HG03097 (cell line): ENCODE results near the gene TLDC2.
"Not testable (repeated sequence)": the region's sequence is repeated elsewhere in the genome, so short reads cannot be mapped to it uniquely, and the experiment has no call there.

Source experiments
- ATAC-seq: cut with Tn5 transposase; IDR thresholded peaks from one replicate; pipeline ENCODE4 v1.9.1; 2021; ENCODE audit not compliant: unreplicated experiment, low FRiP score

The TLDC2 gene

DNA sequence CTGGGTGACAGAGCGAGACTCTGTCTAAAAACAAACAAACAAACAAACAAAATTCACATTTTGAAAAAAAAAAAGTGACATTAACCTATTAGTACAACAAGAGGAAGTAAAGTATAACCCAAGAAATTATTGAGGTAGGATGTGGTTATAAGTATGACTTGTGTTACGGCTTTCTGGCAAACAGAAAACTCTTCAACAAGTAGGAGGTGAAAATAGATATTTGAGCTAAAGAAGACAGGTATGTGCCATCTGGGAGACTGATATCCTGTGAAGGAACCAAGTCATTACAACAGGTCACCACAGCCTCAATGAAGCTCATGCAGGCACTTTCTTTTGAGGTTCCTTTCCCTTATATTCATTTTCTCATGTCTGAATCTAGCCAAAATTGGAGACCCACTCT, 28.8 kb downstream of the TLDC2 start:
- no peak for ATAC-seq

DNA sequence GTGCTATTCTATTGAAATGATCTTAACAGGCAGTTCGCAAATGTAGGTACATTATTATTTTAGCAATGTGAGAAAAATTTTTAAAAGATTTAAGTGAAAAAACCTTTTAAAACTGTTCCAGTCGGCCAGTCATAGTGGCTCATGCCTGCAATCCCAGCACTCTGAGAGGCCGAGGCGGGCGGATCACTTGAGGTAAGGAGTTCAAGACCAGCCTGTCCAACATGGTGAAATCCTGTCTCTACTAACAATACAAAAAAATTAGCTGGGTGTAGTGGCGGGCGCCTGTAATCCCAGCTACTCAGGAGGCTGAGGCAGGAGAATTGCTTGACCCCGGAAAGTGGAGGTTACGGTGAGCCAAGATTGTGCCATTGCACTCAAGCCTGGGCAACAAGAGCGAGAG, 29.6 kb downstream of the TLDC2 start:
- not testable (repeated sequence) for ATAC-seq

DNA sequence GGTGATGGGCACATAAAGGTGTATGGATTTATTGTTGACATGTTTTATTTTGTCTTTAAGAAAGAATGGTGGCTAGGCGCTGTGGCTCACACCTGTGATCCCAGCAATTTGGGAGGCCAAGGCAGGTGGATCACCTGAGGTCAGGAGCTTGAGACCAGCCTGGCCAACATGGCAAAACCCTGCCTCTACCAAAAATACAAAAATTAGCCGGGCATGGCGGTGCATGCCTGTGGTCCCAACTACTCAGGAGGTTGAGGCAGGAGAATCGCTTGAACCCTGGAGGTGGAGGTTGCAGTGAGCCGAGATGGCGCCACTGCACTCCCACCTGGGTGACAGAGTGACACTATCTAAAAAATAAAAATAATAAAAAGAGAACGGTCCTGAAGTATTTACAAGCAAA, 30.1 kb downstream of the TLDC2 start:
- ATAC-seq, result not testable (repeated sequence)

DNA sequence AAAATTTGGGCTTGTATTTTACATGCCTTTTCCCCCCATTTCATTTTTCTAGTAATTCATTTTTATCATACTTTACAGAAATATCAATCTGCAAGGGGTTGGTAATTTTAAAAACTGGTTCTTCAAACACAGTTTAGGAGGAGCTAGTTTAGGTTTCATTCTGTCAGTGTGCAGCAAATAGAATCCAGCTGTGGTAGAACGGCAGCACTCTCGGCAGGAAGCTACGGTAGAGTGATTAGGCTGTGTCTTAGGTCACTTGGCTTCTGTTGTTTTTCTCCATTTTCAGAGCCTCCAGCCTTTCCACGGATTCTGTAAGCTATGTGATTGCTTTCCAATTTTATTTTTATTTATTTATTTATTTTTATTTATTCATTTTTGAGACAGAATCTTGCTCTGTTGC, 32.7 kb downstream of the TLDC2 start:
- ATAC-seq, result no peak

DNA sequence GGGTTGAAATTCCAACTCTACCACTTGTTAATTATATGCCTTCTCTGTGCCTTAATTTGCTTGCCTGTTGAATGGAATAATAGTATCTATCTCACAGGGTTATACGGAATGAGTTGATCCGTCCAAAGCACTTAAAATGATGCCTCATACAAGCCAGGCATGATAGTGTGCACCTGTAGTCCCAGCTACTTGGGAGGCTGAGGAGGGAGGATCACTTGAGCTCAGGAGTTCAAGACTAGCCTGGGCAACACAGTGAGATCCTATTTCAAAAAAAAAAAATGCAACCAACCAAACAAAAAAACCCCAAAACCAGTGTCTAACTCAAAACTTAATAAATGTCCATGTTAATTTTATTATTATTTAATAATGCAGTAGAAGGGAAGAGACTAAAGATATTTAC, 40.3 kb downstream of the TLDC2 start:
- no peak for ATAC-seq

DNA sequence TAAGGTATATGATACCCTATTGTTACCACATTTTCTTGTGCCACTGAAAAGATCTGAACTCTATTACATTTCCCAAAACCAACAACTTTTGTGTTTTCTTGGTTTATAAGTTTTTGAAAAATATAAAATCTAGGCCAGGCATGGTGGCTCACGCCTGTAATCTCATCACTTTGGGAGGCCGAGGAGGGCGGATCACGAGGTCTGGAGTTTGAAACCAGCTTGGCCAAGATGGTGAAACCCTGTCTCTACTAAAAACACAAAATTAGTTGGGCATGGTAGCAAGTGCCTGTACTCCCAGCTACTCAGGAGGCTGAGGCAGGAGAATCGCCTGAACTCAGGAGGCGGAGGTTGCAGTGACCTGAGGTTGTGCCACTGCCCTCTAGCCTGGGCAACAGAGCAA, 41.3 kb downstream of the TLDC2 start:
- ATAC-seq, result no peak

DNA sequence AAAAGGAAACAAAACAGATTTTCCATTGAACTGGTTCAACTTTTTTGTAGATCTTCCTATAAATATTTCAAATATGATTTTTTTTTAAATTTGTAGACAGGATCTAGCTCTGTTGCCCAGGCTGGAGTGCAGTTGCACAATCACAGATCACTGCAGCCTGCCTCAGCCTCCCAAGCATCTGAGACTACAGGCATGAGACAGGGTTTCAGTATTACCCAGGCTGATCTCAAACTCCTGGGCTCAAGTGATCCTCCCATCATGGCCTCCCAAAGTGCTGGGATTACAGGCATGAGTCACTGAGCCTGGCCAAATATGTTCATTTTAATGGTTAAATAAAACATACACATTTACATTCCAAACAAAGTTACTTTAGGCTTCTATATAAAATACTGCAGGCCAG, 42.0 kb downstream of the TLDC2 start:
- ATAC-seq, result no peak

DNA sequence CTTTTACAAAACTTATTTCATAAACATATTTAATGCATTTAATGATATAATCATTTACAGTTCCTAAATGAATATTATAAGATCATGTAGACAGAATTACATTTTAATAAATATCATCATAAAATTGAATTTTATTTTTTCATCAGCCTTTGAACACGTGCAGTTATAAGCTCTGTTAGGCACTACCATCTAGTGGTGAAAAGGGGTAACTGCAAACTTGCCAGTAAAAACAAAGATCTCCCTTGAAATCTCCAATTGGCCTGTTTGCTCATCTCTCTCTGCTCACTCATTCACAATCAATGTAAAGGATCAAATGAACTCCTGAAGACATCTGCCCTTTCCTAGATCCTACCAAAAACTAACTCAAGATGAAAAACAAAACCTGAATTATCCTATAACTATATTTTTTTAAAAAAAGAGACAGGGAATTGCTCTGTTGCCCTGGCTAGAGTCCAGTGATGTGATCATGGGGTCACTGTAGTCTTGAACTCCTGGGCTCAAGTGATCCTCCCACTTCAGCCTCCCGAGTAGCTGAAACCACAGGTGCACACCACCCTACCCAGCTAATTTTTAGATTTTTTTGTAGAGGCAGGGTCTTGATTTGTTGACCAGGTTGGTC, 43.9 kb downstream of the TLDC2 start:
- no peak for ATAC-seq

DNA sequence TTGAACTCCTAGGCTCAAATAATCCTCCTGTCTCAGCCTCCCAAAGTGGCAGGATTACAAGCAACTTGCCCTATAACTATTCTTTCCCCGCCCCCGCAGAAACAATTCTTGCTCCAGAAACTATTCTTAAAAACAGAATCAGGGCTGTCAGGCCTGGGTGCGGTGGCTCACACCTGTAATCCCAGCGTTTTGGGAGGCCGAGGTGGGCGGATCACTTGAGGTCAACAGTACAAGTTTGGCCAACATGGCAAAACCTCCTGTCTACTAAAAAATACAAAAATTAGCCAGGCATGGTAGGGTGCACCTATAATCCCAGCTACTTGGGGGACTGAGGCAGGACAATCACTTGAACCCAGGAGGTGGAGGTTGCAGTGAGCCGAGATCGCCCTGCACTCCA, 44.4 kb downstream of the TLDC2 start:
- no peak for ATAC-seq

DNA sequence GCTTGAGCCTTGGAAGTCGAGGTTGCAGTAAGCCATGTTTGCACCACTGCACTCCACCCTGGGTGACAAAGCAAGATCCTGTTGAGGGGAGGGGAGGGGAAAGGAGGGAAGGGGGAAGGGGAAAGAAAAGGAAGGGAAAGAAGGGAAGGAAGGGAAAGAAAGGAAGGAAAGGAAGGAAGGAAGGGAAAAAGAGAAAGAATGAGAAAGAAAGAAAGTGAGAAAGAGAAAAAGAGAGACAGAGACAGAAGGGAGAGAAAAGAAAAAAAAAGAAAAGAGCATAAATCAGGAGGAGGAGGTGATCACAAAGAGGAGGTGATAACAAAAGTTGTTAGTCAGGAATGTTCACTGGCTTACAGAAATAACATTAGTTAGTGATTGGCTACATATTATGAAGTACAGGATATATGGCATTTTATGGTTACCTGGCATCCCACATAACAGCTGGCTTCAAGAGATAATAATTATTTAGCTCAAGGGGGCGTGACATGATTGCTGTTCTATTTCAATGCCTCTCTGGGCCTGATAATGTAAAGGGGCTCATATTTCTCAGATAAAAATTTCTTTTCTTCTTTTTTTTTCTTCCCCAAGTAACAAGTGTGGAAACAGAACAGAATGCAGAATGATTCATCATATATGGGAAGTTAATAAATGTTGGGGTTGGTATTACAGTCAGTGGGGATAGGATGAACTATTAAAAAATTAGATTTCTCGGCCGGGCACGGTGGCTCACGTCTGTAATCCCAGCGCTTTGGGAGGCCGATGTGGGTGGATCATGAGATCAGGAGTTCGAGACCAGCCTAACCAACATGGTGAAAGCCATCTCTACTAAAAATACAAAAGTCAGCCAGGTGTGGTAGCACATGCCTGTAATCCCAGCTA, 48.5 kb downstream of the TLDC2 start:
- no peak for ATAC-seq

DNA sequence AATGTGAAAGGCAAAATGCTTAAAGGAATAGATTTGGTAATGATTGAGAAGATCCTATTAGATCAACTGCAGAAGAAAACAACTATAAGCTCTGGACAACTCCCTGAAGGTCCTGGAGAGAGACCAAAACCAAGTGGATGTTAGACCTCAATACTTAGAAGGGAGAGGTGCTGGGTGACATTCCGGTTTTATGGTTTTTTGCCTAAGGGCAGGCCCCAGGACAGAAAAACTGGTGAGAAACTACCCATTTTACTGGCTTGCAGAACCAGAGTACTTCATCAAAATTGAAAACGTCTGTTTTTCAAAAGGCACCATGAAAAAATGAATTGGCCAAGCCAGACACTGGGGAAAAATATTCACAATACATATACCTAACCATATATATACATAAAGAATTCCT, 49.3 kb downstream of the TLDC2 start:
- no peak for ATAC-seq

DNA sequence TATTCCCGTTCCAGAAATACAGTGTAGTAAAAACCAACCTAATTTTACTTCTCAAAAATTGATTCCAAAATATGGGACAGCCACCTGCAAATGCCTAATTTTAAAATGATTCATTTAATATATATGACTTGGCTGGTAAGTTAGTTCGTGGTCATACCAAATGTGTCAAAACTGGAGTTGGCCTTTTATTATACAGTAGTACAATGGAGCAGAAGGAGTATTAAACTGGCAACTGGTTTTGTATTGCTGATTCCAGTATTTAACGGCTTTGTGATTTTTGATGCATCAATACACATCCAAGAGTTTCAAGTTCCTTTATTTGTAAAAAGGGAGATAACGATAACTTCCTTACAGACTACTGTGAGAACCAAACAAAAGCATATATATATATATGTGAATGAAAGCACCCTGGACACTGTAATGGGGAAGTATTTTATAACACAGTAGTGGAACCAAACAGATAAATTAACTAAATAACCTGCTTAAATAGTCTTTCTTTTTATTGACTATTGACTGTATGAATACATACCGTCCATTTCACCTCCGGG, 50.8 kb downstream of the TLDC2 start:
- no peak for ATAC-seq

DNA sequence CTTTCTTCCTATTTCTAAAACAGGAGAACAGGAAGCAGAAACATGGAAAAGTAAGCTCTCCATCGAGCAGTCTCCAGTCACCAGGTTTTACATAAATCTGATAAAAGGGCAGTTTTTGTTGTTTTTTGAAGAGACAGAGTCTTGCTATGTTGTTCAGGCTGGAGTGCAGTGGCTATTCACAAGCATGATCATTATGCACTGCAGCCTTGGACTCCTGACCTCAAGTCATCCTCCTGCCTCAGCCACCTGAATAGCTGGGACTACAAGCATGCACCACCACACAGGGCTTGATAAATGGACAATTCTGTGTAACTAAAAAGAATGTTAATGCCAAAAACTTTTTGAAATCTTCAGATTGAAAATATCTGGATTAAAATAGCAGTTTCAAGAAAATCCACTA, 51.8 kb downstream of the TLDC2 start:
- ATAC-seq, result no peak

DNA sequence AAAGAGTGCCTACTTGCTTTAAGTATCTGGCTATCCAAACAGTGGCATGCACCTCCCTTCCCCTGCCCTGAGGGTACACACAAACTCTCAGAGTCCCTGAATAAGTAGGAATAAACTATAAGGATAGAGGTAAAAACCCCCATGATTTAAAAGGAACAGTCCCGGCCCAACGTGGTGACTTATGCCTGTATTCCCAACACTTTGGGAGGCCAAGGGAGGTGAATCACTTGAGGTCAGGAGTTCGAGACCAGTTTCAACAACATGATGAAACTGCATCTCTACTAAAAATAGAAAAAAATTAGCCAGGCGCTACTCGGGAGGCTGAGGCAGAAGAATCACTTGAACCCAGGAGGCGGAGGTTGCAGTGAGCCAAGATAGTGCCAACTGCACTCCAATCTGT, 53.4 kb downstream of the TLDC2 start:
- no peak for ATAC-seq

DNA sequence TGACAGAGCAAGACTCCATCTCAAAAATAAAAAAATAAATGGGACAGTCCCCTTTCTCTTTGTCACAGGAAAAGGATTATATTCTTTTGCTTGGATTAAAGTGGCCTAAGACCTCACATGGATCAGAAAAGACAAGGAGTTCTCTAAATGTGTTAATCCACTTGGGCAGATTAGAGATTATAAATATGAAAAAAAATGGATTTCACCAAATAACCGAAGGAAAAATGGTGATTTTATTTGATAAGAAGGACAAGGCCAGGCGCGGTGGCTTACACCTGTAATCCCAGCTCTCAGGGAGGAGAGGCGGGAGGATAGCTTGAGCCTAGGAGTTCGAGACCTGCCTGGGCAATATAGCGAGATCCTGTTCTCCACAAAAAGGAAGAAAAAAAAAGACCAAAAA, 53.8 kb downstream of the TLDC2 start:
- ATAC-seq, result no peak

DNA sequence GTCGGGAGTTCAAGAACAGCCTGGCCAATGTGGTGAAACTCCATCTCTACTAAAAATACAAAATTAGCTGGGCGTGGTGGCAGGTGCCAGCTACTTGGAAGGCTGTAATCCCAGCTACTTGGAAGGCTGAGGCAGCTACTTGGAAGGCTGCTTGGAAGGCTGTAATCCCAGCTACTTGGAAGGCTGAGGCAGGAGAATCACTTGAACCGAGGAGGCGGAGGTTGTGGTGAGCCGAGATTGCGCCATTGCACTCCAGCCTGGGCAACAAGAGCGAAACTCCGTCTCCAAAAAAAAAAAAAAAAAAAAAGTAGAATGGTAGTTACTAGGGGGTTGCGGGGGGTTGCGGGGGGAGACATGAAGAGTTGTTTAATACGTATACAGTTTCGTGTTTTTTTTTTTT, 56.1 kb downstream of the TLDC2 start:
- not testable (repeated sequence) for ATAC-seq

DNA sequence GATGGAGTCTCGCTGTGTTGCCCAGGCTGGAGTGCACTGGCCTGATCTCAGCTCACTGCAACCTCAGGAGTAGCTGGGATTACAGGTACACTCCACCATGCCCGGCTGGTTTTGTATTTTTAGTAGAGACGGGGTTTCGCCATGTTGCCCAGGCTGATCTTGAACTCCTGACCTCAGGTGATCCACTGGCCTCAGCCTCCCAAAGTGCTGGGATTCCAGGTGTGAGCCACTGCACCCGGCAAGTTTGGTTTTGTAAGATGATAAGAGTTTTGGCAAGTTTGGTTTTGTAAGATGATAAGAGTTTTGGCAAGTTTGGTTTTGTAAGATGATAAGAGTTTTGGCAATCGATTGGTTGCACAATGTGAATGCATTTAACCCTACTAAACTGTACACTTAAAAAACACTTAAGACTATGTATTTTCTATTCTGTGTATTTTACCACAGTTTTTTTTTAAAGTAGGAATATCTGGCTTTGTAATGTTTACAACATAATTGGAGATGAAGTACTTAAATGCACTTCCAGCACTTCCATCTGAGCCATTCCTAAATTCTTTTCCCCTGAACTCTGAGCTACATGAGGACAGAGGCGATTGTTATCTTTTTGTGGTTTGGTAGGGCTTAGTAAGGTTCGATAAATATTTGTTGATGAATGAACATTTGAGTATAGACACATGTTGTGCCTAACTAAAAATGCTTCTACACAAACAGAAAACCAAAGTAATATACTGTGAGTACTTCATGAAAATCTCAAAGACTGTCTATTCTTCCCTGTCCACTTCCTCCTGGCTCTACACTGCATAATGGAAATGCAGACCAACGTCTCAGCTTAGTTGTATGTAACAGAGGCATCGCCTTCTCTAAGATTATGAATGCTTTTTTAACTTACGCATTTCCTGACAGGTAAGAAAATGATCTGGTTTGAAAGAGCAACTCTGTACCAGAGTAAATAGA, 56.8 kb downstream of the TLDC2 start:
- ATAC-seq, result no peak

DNA sequence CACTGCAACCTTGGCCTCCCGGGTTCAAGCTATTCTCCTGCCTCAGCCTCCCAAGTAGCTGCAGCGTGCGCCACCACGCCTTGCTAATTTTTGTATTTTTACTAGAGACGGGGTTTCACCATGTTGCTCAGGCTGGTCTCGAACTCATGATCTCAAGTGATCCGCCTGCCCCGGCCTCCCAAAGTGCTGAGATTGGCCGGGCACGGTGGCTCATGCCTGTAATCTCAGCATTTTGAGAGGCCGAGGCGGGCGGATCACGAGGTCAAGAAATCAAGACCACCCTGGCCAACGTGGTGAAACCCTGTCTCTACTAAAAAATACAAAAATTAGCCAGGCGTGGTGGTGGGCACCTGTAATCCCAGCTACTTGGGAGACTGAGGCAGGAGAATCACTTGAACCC, 57.6 kb downstream of the TLDC2 start:
- ATAC-seq, result not testable (repeated sequence)

DNA sequence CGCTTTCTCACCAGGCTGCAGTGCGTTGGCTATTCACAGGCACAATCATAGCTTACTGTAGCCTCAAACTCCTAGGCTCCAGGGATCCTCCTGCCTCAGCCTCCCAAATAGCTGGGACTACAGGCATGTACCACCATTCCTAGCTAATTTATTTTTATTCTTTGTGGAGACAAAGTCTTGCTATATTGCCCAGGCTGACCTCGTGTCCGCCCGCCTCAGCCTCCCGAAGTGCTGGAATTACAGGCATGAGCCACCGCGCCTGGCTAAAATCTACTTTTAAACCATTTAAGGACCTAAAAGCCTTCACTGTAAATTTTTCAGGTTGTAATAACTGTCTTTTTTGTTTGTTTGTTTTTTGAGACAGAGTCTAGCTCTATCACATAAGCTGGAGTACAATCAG, 60.4 kb downstream of the TLDC2 start:
- no peak for ATAC-seq

DNA sequence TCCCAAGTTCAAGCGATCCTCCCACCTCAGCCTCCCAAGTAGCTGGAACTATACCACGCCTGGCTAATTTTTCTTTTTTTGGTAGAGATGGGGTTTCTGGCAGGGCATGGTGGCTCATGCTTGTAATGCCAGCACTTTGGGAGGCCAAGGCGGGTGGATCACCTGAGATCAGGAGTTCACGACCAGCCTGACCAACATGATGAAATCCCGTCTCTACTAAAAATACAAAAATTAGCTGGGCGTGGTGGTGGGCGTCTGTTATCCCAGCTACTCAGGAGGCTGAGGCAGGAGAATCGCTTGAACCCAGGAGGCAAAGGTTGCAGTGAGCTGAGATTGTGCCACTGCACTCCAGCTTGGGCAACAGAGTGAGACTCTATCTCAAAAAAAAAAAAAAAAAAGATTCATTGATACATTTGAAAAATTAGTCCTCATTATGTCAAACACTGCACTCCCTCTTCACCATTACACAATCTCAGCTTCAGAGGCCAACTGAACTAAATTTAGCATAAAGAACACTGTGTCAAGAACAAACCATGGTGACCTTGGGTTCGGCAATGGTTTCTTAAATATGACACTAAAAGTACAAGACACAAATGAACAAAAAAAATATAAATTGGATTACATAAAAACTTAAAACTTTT, 60.9 kb downstream of the TLDC2 start:
- not testable (repeated sequence) for ATAC-seq
